ENCODE results near the gene FASTKD1.

GRCh38 chr2:169523681-169524080 lies 50.0 kb downstream of the FASTKD1 start:
- TF ChIP-seq CTCF (IDR thresholded peaks at IDR 0.05): no peak
- no peak for TF ChIP-seq POLR2A (IDR thresholded peaks at IDR 0.05)

All from Peyer's patch (tissue), 4 donors.